Measurements from ENCODE around the gene FRMD4A. TPM values are rescaled to one million over a fixed set of nuclear protein-coding genes. Genes with fewer than 3 reads are reported as not detected.

The FRMD4A gene
- total RNA-seq, 2 donors from 2014 or later, result 22.3 to 22.4 TPM

DNA sequence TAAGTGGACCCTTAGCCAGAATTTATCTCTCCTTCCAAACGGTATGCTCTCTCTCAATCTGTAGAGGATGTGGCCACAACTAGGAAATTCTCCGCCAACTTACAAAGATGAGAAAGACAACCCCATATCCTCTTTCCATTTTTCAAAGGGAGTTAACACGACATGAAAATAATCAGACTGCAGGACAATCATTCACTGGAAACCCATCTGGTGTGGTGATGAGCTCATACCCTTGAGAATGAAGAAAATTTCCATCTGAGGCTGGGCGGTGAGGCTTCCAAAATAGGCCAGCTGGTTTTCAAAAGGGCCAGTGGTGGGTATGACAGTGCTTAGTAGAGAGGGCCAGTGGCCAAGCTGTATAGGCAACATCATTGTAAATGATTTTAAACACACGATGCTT, 369.6 kb downstream of the FRMD4A start:
- Mint-ChIP-seq H3K4me1 (peaks cover 22% of the 10 kb centered on the region), H3K36me3 (ENCODE audit: low read depth) (no peaks in the 10 kb centered on the region), H3K9me3 (no peaks in the 10 kb centered on the region), H3K4me3 (no peak overlapping the region), H3K27ac (no peak overlapping the region), H3K27me3 (ENCODE audit: insufficient read depth) (no peaks in the 10 kb centered on the region)
- Histone ChIP-seq H3K36me3 (ENCODE audit: control insufficient read depth, insufficient read depth, low read length) (no peaks in the 10 kb centered on the region), H3K9ac (ENCODE audit: extremely low read depth, low read length, poor library complexity, severe bottlenecking) (no peak overlapping the region), H3K9me3 (ENCODE audit: control insufficient read depth, low read length) (no peaks in the 10 kb centered on the region), H3K4me1 (ENCODE audit: control insufficient read depth, insufficient read depth, low read length) (peaks cover 13% of the 10 kb centered on the region), H3K4me3 (ENCODE audit: low read length) (no peak overlapping the region), H3K27me3 (ENCODE audit: control insufficient read depth, insufficient read depth, low read length, poor library complexity, severe bottlenecking) (no peaks in the 10 kb centered on the region), H3K27ac (ENCODE audit: low read depth, low read length) (no peak overlapping the region)
- TF ChIP-seq, protein P1, sequence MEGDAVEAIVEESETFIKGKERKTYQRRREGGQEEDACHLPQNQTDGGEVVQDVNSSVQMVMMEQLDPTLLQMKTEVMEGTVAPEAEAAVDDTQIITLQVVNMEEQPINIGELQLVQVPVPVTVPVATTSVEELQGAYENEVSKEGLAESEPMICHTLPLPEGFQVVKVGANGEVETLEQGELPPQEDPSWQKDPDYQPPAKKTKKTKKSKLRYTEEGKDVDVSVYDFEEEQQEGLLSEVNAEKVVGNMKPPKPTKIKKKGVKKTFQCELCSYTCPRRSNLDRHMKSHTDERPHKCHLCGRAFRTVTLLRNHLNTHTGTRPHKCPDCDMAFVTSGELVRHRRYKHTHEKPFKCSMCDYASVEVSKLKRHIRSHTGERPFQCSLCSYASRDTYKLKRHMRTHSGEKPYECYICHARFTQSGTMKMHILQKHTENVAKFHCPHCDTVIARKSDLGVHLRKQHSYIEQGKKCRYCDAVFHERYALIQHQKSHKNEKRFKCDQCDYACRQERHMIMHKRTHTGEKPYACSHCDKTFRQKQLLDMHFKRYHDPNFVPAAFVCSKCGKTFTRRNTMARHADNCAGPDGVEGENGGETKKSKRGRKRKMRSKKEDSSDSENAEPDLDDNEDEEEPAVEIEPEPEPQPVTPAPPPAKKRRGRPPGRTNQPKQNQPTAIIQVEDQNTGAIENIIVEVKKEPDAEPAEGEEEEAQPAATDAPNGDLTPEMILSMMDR (conservative IDR thresholded peaks at IDR 0.05), result no peak
- no peak for DNase-seq
- 70 to 83% methylated on average over 5 of the region's 5 CpGs for WGBS, 2 experiments (ENCODE audit: insufficient coverage in 1 of 2, insufficient read length in 1 of 2)

DNA sequence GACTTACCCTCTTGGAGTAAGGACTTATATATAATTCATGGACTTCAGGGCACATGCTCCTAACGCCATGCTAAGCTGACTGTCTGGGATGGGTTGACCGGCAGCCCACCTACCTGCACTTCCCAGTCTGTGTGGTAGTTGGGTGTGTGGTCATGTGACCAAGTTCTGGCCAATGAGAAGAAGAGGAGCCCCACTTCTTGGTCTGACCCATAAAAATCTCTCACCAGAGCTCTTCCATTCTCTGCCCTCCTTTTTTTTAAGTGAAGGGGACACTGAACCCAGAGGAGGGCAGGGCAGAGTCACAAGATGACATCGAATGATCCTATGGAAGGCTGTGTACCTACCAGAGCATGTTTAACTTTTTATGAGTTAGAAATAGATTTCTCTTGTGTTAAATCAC, 370.1 kb downstream of the FRMD4A start:
- TF ChIP-seq, protein P1 (conservative IDR thresholded peaks at IDR 0.05), result no peak
- no peak for DNase-seq
- no peak overlapping the region for H3K27ac Mint-ChIP-seq
- no peaks in the 10 kb centered on the region for H3K27me3 Mint-ChIP-seq (ENCODE audit: insufficient read depth)
- H3K9me3 Mint-ChIP-seq, result no peaks in the 10 kb centered on the region
- Histone ChIP-seq H3K9ac (ENCODE audit: extremely low read depth, low read length, poor library complexity, severe bottlenecking) (no peak overlapping the region), H3K36me3 (ENCODE audit: control insufficient read depth, insufficient read depth, low read length) (no peaks in the 10 kb centered on the region), H3K27me3 (ENCODE audit: control insufficient read depth, insufficient read depth, low read length, poor library complexity, severe bottlenecking) (no peaks in the 10 kb centered on the region), H3K4me1 (ENCODE audit: control insufficient read depth, insufficient read depth, low read length) (peaks cover 13% of the 10 kb centered on the region), H3K4me3 (ENCODE audit: low read length) (no peak overlapping the region), H3K27ac (ENCODE audit: low read depth, low read length) (no peak overlapping the region), H3K9me3 (ENCODE audit: control insufficient read depth, low read length) (no peaks in the 10 kb centered on the region)
- H3K4me1 Mint-ChIP-seq, result peaks cover 22% of the 10 kb centered on the region
- no peaks in the 10 kb centered on the region for H3K36me3 Mint-ChIP-seq (ENCODE audit: low read depth)
- WGBS, 2 experiments (ENCODE audit: insufficient coverage in 1 of 2, insufficient read length in 1 of 2), result 83% methylated on average over 3 of the region's 3 CpGs; no CpG with 5 or more reads in 1 of the 2 experiments
- no peak overlapping the region for H3K4me3 Mint-ChIP-seq

DNA sequence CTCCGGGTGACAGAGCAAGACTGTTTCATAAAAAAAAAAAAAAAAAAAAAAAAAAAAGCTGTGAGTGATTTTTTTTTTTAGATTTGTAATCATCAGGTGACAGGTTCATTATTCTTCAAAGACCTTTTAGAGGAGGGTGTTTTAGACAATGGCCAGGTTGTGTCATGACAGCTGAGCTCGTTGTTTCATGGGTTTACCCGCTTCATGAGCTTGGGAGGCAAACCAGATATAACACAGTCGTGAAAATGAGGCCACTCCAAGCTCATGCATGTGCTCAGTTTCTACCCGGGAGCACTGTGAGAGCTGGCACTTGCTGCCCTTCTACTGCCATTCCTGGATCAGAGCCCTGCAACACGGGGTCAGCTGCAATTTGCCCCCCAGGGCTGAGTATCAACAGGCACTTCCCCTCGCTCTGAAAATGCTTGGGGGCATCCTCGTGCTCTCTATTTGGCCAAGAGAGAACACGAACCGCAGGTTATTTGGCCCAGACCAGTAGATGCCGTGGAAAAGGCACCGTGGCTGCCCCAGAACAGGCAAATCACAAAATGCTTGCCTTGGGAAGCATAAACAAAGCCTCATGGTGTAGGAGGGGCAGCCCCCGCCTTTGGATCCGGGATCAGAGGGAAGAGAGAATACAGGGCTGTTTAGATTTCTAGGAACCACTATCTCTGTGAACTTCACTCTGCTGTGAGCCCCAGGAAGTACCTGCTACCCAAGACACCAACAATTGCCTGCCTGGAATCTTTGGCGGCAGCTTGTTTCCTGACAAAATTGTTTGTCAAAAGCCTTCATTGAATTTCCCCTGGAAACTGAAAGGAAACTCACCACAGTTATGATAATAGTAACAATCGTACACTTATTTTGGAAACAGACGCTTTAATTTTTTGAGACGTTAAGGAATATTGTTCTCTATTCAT, 371.0 kb downstream of the FRMD4A start:
- no peak overlapping the region for H3K4me3 Mint-ChIP-seq
- H3K4me1 Mint-ChIP-seq, result peaks cover 17% of the 10 kb centered on the region
- WGBS, 2 experiments (ENCODE audit: insufficient coverage in 1 of 2, insufficient read length in 1 of 2), result 77 to 86% methylated on average over 15 to 18 of the region's 18 CpGs
- H3K27me3 ChIP-seq (ENCODE audit: control insufficient read depth, insufficient read depth, low read length, poor library complexity, severe bottlenecking), result no peaks in the 10 kb centered on the region
- H3K36me3 Mint-ChIP-seq (ENCODE audit: low read depth), result no peaks in the 10 kb centered on the region
- H3K27ac Mint-ChIP-seq, result peak overlapping the region; percentile 52
- H3K9me3 Mint-ChIP-seq, result peaks cover under 1% of the 10 kb centered on the region
- no peak overlapping the region for H3K4me3 ChIP-seq (ENCODE audit: low read length)
- H3K4me1 ChIP-seq (ENCODE audit: control insufficient read depth, insufficient read depth, low read length), result peaks cover 9% of the 10 kb centered on the region
- peak; percentile 72 for DNase-seq
- no peak overlapping the region for H3K27ac ChIP-seq (ENCODE audit: low read depth, low read length)
- H3K9ac ChIP-seq (ENCODE audit: extremely low read depth, low read length, poor library complexity, severe bottlenecking), result no peak overlapping the region
- no peaks in the 10 kb centered on the region for H3K36me3 ChIP-seq (ENCODE audit: control insufficient read depth, insufficient read depth, low read length)
- H3K9me3 ChIP-seq (ENCODE audit: control insufficient read depth, low read length), result peaks cover under 1% of the 10 kb centered on the region
- TF ChIP-seq, protein P1 (conservative IDR thresholded peaks at IDR 0.05), result no peak
- no peaks in the 10 kb centered on the region for H3K27me3 Mint-ChIP-seq (ENCODE audit: insufficient read depth)

Measured in endodermal cell (in vitro differentiated cells).